Stomach (tissue), 4 donors: ENCODE results near the gene PCDH18.

ENCODE experiments used
- POLR2A ChIP-seq, 4 donors: fragments of 450-650 bp; IDR thresholded peaks; one replicate each; pipeline ENCODE4 v1.6.1; 2016; ENCODE audit warnings: antibody characterized with exemption in 4 of 4, control low read depth in 2 of 4, mild to moderate bottlenecking in 1 of 4, moderate library complexity in 1 of 4
- POLR2AphosphoS5 ChIP-seq, 3 donors: sonication (generic); formaldehyde crosslinking; IDR thresholded peaks; one replicate each; pipeline ENCODE4 v1.6.1; 2016; ENCODE audit warnings: antibody characterized with exemption in 3 of 3
- TF ChIP-seq, protein P1 (sequence below), 7 experiments: fragments of 450-650 bp in 4 of 7; fragments of 200-600 bp in 3 of 7; sonication (generic) in 3 of 7; IDR thresholded peaks; one replicate each; pipeline ENCODE4 v1.5.1; 2016 to 2019; ENCODE audit warnings: antibody characterized with exemption in 7 of 7, control low read depth in 2 of 7, mild to moderate bottlenecking in 1 of 7

DNA sequence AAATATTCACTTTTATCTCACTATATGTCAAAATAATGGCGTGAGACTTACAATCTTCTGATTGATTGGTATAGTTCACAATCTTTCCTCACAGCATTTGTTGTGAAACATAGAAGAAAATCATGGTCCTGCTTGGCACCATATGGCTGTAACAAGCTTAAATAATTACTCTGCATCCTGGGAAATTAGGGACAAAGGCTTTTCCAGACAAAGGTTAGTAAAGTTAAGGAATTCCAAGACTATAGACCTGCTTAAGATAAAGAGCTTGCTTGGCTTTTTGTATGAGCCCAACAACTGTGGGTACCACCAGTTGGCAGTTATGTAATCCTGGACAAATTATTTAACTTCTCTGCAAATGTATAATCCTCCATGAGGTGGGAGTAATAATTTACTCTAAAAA, 3.4 kb upstream of the PCDH18 start:
- TF ChIP-seq, protein P1, sequence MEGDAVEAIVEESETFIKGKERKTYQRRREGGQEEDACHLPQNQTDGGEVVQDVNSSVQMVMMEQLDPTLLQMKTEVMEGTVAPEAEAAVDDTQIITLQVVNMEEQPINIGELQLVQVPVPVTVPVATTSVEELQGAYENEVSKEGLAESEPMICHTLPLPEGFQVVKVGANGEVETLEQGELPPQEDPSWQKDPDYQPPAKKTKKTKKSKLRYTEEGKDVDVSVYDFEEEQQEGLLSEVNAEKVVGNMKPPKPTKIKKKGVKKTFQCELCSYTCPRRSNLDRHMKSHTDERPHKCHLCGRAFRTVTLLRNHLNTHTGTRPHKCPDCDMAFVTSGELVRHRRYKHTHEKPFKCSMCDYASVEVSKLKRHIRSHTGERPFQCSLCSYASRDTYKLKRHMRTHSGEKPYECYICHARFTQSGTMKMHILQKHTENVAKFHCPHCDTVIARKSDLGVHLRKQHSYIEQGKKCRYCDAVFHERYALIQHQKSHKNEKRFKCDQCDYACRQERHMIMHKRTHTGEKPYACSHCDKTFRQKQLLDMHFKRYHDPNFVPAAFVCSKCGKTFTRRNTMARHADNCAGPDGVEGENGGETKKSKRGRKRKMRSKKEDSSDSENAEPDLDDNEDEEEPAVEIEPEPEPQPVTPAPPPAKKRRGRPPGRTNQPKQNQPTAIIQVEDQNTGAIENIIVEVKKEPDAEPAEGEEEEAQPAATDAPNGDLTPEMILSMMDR (IDR thresholded peaks at IDR 0.05) = no peak
- TF ChIP-seq POLR2AphosphoS5 (IDR thresholded peaks at IDR 0.05) = no peak
- no peak for TF ChIP-seq POLR2A (IDR thresholded peaks at IDR 0.05)
